GM12875 (cell line): Measurements from ENCODE around the gene MS4A5.
"Not testable (repeated sequence)": the region's sequence is repeated elsewhere in the genome, so short reads cannot be mapped to it uniquely, and the experiment has no call there.

Experiments
- H3K4me3 ChIP-seq: one replicate; pipeline ENCODE4 v1.5.1; 2011; ENCODE audit warnings: low read depth, low read length, control low read depth
- CTCF ChIP-seq: IDR thresholded peaks from 2 replicates; pipeline ENCODE4 v1.5.1; 2011; ENCODE audit warnings: low read depth, mild to moderate bottlenecking, control low read depth, inconsistent platforms, low read length, moderate library complexity, borderline replicate concordance; ENCODE audit not compliant: insufficient read depth

The MS4A5 gene

DNA sequence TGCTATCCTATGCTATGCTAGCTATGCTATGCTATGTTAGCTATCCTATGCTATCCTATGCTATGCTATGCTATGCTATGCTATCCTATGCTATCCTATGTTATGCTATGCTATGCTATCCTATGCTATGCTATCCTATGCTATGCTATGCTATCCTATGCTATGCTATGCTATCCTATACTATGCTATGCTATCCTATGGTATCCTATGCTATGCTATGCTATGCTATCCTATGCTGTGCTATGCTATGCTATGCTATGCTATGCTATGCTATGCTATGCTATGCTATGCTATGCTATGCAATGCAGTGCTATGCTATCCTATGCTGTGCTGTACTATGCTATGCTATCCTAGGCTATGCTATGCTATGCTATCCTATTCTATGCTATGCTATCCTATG lies 17.7 kb downstream of the MS4A5 start:
- TF ChIP-seq CTCF, result no peak
- no peak overlapping the region for H3K4me3 ChIP-seq

DNA sequence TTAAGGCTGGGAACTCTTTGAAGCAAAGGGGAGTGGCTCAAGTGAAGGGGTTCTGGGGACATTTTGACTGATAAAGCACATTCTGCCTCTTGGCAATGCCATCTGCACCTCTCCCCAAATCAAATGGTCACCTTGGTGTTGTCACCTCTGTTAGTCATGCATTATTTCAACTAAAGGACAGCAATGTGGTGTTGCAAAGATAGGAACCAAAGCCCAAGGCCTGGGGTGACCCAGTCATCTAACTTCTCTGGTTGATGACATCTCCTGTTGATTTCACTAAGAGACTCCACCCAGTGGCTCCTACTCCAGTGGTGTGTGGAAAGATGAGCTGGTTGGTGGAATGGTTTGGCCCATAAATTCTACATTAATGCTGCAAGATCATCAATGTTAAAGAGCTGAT lies 18.5 kb downstream of the MS4A5 start:
- no peak for TF ChIP-seq CTCF
- H3K4me3 ChIP-seq, result no peak overlapping the region

GRCh38 chr11:60451185-60451584 lies 21.8 kb downstream of the MS4A5 start:
- not testable (repeated sequence) for H3K4me3 ChIP-seq

GRCh38 chr11:60454212-60454611 lies 24.8 kb downstream of the MS4A5 start:
- TF ChIP-seq CTCF, result no peak
- no peak overlapping the region for H3K4me3 ChIP-seq

DNA sequence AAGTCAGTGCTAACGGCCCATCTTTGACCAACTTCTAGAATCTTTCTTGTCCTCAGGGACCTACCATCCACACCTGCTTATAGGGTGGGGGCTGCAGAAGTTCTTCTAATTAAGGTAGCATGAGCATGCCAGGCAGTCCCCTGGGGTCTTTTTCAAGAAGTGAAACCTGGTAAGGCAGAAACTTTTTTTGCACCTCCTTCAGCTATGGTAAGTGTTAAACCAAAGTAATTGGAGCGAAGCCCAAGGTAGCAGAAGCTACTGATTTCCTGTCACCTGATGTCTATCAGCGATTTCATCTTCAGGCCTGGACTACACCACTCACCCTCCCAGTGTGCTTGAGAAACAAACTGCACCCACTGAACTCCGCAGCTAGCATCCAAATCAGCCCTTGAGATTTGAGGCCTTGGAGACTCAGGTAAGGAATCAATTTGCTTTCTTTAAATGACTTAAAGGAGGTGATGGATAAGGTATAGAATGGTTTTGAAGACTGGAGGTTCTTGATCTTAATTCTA lies 26.2 kb downstream of the MS4A5 start, which contains the start of gene MS4A1:
TSS of gene MS4A1 (plus strand) at position 317 of the 512 bp plus-strand sequence. CDS start 6,528 bp downstream, outside the sequence.
- peak within 1 kb of the TSS; percentile 62 for H3K4me3 ChIP-seq
- no peak for TF ChIP-seq CTCF

- H3K4me3 ChIP-seq, result peak overlapping the region; percentile 62
- no peak for TF ChIP-seq CTCF
These were observed 28.2 kb downstream of the MS4A5 start for GRCh38 chr11:60457576-60457975.

- peak overlapping the region; percentile 62 for H3K4me3 ChIP-seq
- TF ChIP-seq CTCF, result no peak
These were observed 30.0 kb downstream of the MS4A5 start for GRCh38 chr11:60459345-60459744.

GRCh38 chr11:60468829-60469228 lies 39.5 kb downstream of the MS4A5 start:
- no peak overlapping the region for H3K4me3 ChIP-seq
- no peak for TF ChIP-seq CTCF
